Spleen (tissue), 13 donors: ENCODE measurements around the gene AKR1B1. TPM values are rescaled to one million over a fixed set of nuclear protein-coding genes. Genes with fewer than 3 reads are reported as not detected.

Experiments used
- DNase-seq: peaks from one replicate; pipeline ENCODE4 v3.0.0-alpha.2; 2020
- H3K27ac ChIP-seq, 8 donors: fragments of 200-600 bp; sonication (generic) in 7 of 8; 1 replicate in 4 of 8; 2 replicates in 4 of 8; pipeline versions ENCODE4 v1.5.0 to v1.8.0; 2016 to 2021; ENCODE audit warnings: inconsistent platforms in 4 of 8, mild to moderate bottlenecking in 4 of 8, moderate library complexity in 1 of 8
- H3K27me3 ChIP-seq, 7 donors: fragments of 200-600 bp; sonication (generic) in 6 of 7; replicated peaks in 1 of 7; 1 replicate in 4 of 7; 2 replicates in 3 of 7; pipeline versions ENCODE4 v1.5.0 to v1.8.0; 2016 to 2021; ENCODE audit warnings: inconsistent platforms in 3 of 7, mild to moderate bottlenecking in 1 of 7
- H3K36me3 ChIP-seq, 6 donors: fragments of 200-600 bp; sonication (generic) in 5 of 6; 1 replicate in 4 of 6; 2 replicates in 2 of 6; pipeline versions ENCODE4 v1.5.0 to v1.8.0; 2016 to 2021; ENCODE audit warnings: inconsistent platforms in 2 of 6
- H3K4me1 ChIP-seq, 6 donors: fragments of 200-600 bp; sonication (generic) in 5 of 6; 1 replicate in 3 of 6; 2 replicates in 3 of 6; pipeline versions ENCODE4 v1.5.0 to v1.8.0; 2016 to 2021; ENCODE audit warnings: inconsistent platforms in 3 of 6
- H3K4me3 ChIP-seq, 8 donors: fragments of 200-600 bp; sonication (generic) in 7 of 8; 1 replicate in 4 of 8; 2 replicates in 4 of 8; pipeline versions ENCODE4 v1.5.0 to v1.8.0; 2016 to 2021; ENCODE audit warnings: inconsistent platforms in 4 of 8, mild to moderate bottlenecking in 4 of 8, moderate library complexity in 2 of 8
- H3K9me3 ChIP-seq, 8 donors: fragments of 200-600 bp; sonication (generic) in 7 of 8; 1 replicate in 4 of 8; 2 replicates in 4 of 8; pipeline versions ENCODE4 v1.5.0 to v1.8.0; 2016 to 2021; ENCODE audit warnings: inconsistent platforms in 4 of 8
- POLR2A ChIP-seq, 3 donors: fragments of 450-650 bp; IDR thresholded peaks; one replicate each; pipeline ENCODE4 v1.5.1; 2017; ENCODE audit warnings: antibody characterized with exemption in 3 of 3, mild to moderate bottlenecking in 1 of 3
- POLR2AphosphoS5 ChIP-seq, 3 donors: sonication (generic); formaldehyde crosslinking; IDR thresholded peaks; one replicate each; pipeline ENCODE4 v1.5.1; 2017; ENCODE audit warnings: antibody characterized with exemption in 3 of 3
- WGBS, 5 donors: extraction: QIAGEN DNeasy Blood & Tissue Kit in 3 of 5; methylation state at CpG; one replicate each; pipeline versions ENCODE4 v1.1.5 to v1.1.7; 2013 to 2018; 5-methylcytosine and 5-hydroxymethylcytosine counted together
- intact Hi-C: fragments of 100-400 bp; cut with DNase I; formaldehyde crosslinking; loops from one replicate; pipeline ENCODE4 v1.15.0; 2023; ENCODE audit warnings: low total_unique reads
- long read RNA-seq, 2 donors: transcript quantifications; one replicate each; lab custom pipeline, GENCODE V29; 2026
- polyA plus RNA-seq, 3 donors: library from polyadenylated mRNA; stranded (reverse); fragments of 200-250 nt; gene quantifications; one replicate each; pipeline ENCODE4 v1.2.1, GENCODE V29; 2013
- total RNA-seq, 7 donors: library from RNA; depleted of rRNA in 3 of 7; stranded (reverse); fragments of >200 nt in 3 of 7; fragmentation: NEBNext Ultra II Directional in 4 of 7; extraction: Animal tissue kit (Norgen Biotek cat#: 25700) in 4 of 7; gene quantifications; one replicate each; pipeline versions ENCODE4 v1.1.0 to v1.2.1, GENCODE V29; 2016 to 2021
- TF ChIP-seq, protein P1 (sequence below), 11 experiments: fragments of 200-600 bp in 7 of 11; fragments of 450-650 bp in 4 of 11; sonication (generic) in 4 of 11; IDR thresholded peaks in 8 of 11; conservative IDR thresholded peaks in 3 of 11; 1 replicate in 7 of 11; 2 replicates in 4 of 11; pipeline versions ENCODE4 v1.4.0 to v1.8.0; 2016 to 2021; ENCODE audit warnings: antibody characterized with exemption in 11 of 11, inconsistent platforms in 4 of 11, mild to moderate bottlenecking in 1 of 11
- donor health status: healthy with polysubstance abuse.
- donor health status: DM: no; HTN: no; CAD: no; lungs with moderate emphysema.
- donor health status: DM: no; HTN: no; CAD: no.
- donor health status: Bipolar disorder and iron deficiency.
- donor health status: healthy.
- donor health status: DM: no; HTN: no; CAD: no.
- donor health status: DM: yes; HTN: yes; CAD: no.

AKR1B1 gene
- total RNA-seq (10 to 100 TPM; 53.7 to 84.7 (median 63.7) TPM), polyA plus RNA-seq (100 to 1,000 TPM in 1 of 3 donors, 10 to 100 TPM in 2; 69.4 to 112 (median 96.6) TPM)
- long read RNA-seq, donor 1, transcript AKR1B1-201 (10 exons, 1,409 nt): major isoform, 25 of 25 reads
- long read RNA-seq, donor 1, partial matches to known transcripts: 0 of 25 reads
- long read RNA-seq, donor 1, other reads (novel, unspliced or antisense): 0 of 25 reads
- long read RNA-seq, donor 2, transcript AKR1B1-201 (10 exons, 1,409 nt): major isoform, 17 of 17 reads
- long read RNA-seq, donor 2, partial matches to known transcripts: 0 of 17 reads
- long read RNA-seq, donor 2, other reads (novel, unspliced or antisense): 0 of 17 reads

DNA sequence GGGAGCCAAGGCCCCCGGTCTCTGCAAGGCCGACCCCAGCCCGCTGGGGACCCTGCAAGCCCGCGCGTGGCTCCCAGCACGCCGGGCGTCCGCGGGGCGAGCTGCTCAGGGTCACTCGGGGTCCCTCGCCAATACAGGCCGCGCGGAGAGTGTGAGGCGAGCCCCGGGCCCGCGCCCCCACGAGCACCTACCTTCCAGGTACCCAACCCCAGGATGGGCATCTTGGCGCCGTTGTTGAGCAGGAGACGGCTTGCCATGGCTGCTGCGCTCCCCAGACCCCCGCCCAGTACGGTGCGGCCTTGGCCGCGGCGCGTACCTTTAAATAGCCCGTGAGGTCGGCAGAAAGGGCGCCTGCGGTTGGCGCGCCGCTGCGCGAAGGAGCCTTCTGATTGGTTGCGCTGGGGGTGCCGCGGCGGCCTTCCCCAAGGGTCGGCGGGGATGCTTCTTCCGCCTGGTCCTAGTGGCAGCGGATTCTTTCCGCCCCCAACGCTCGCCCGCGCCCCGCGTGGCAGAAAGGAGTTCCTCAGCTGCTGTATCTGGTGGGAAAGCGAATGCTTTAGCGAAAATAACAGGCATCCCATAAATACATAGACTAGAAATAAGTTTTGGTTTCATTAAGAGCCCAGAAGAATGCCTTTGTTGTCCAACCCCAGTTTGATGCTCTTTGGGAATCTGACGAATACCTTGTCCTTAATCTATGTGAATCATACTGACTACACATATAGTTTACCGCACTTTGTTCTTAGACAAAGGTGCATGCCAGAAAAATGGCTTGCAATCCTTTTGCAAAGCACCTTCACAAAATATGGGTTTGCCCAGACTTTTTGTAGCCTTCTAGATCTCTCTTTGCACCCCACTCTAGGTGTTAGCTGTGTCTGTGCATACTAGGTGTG, at the start of gene AKR1B1:
AKR1B1 (minus strand) TSS at position 295 of the 893 bp plus-strand sequence; CDS start at position 257, 38 bp downstream.
- peaks cover 0 to 7% (median 5%) of the 10 kb centered on the region in 8 donors for H3K9me3 ChIP-seq
- peaks cover 8 to 52% (median 33%) of the 10 kb centered on the region in 6 donors for H3K4me1 ChIP-seq
- intact Hi-C loops: no loop called here
- peaks cover 0 to 11% (median 0%) of the 10 kb centered on the region in 7 donors for H3K27me3 ChIP-seq
- WGBS, 5 donors: 2% methylated on average over 54 to 61 of the region's 61 CpGs
- TF ChIP-seq, protein P1, sequence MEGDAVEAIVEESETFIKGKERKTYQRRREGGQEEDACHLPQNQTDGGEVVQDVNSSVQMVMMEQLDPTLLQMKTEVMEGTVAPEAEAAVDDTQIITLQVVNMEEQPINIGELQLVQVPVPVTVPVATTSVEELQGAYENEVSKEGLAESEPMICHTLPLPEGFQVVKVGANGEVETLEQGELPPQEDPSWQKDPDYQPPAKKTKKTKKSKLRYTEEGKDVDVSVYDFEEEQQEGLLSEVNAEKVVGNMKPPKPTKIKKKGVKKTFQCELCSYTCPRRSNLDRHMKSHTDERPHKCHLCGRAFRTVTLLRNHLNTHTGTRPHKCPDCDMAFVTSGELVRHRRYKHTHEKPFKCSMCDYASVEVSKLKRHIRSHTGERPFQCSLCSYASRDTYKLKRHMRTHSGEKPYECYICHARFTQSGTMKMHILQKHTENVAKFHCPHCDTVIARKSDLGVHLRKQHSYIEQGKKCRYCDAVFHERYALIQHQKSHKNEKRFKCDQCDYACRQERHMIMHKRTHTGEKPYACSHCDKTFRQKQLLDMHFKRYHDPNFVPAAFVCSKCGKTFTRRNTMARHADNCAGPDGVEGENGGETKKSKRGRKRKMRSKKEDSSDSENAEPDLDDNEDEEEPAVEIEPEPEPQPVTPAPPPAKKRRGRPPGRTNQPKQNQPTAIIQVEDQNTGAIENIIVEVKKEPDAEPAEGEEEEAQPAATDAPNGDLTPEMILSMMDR (IDR thresholded peaks at IDR 0.05 in 8 of 11, conservative IDR thresholded peaks at IDR 0.05 in 3 of 11): peak in 10 of 11 experiments; percentile 47 to 82 (median 73)
- TF ChIP-seq POLR2A (IDR thresholded peaks at IDR 0.05) (no peak), POLR2AphosphoS5 (IDR thresholded peaks at IDR 0.05) (peak; percentile 81 to 90 (median 89))
- DNase-seq: peak; percentile 95
- H3K36me3 ChIP-seq: peaks cover 0 to 8% (median 0%) of the 10 kb centered on the region in 6 donors
- peak within 1 kb of the TSS; percentile 74 to 96 (median 84) for H3K4me3 ChIP-seq
- H3K27ac ChIP-seq: peak within 1 kb of the TSS; percentile 83 to 95 (median 89)

DNA sequence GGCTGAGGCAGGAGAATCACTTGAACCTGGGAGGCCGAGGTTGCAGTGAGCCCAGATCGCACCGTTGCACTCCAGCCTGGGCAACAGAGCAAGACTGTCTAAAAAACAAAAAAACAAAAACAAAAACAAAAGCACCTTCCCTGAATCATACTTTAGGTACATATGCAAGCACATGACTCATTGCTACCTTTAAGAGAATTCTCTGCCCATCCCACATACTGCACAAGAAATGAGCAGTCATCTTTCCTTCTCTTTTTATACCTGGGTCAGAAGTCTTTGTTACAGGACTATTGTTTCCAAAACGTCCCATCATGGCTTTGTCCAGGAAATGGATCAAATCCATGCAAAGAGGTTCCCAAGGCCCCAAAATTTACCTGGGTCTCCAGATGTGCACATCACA, 47.0 kb upstream of the AKR1B1 start:
- TF ChIP-seq, protein P1 (IDR thresholded peaks at IDR 0.05 in 8 of 11, conservative IDR thresholded peaks at IDR 0.05 in 3 of 11): no peak
- no peak for TF ChIP-seq POLR2A (IDR thresholded peaks at IDR 0.05)
- no peak for TF ChIP-seq POLR2AphosphoS5 (IDR thresholded peaks at IDR 0.05)
- no peaks in the 10 kb centered on the region for H3K4me1 ChIP-seq
- 73 to 87% (median 81%) methylated on average over 4 of the region's 4 CpGs for WGBS, 5 donors
- no peaks in the 10 kb centered on the region for H3K36me3 ChIP-seq
- no peaks in the 10 kb centered on the region for H3K9me3 ChIP-seq
- intact Hi-C loops: no loop called here
- DNase-seq: no peak
- H3K4me3 ChIP-seq: no peak overlapping the region
- H3K27ac ChIP-seq: no peak overlapping the region
- no peaks in the 10 kb centered on the region for H3K27me3 ChIP-seq

DNA sequence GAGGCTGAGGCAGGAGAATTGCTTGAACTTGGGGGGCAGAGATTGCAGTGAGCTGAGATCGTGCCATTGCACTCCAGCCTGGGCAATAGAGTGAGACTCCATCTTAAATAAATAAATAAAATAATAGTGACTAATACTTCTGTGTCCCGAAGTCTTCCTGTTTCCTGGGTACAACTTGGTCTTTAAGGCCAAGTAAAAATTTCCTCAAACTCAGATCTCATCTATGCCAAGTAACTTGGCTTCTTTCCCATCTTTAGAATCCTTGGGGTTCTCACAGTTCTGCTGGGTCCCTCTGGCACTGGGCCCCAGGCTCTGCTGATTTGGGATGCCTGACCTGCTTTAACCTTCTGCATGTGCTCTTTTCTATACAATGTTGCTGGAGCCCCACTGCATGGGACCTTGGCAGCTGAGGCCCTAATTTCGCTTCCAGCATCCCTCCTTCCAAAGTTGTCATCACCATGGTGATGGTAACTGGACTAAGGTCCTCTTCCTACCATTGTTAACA, 45.8 kb upstream of the AKR1B1 start:
- intact Hi-C loops: no loop called here
- Histone ChIP-seq H3K9me3 (no peaks in the 10 kb centered on the region), H3K4me3 (no peak overlapping the region), H3K27me3 (no peaks in the 10 kb centered on the region), H3K27ac (no peak overlapping the region), H3K4me1 (no peaks in the 10 kb centered on the region), H3K36me3 (no peaks in the 10 kb centered on the region)
- TF ChIP-seq POLR2A (IDR thresholded peaks at IDR 0.05): no peak
- TF ChIP-seq, protein P1 (IDR thresholded peaks at IDR 0.05 in 8 of 11, conservative IDR thresholded peaks at IDR 0.05 in 3 of 11): no peak
- TF ChIP-seq POLR2AphosphoS5 (IDR thresholded peaks at IDR 0.05): no peak
- no peak for DNase-seq
- 76 to 88% (median 78%) methylated on average over 3 of the region's 3 CpGs for WGBS, 5 donors
